UCSD-AML1 (cell line): ENCODE measurements around the gene MCAT.
"Not testable (repeated sequence)": the region's sequence is repeated elsewhere in the genome, so short reads cannot be mapped to it uniquely, and the experiment has no call there.

Experiments
- DNase-seq: peaks from one replicate; lab custom pipeline; 2025; ENCODE audit not compliant: unreplicated experiment; lab: John Stamatoyannopoulos, UW

The MCAT gene

DNA sequence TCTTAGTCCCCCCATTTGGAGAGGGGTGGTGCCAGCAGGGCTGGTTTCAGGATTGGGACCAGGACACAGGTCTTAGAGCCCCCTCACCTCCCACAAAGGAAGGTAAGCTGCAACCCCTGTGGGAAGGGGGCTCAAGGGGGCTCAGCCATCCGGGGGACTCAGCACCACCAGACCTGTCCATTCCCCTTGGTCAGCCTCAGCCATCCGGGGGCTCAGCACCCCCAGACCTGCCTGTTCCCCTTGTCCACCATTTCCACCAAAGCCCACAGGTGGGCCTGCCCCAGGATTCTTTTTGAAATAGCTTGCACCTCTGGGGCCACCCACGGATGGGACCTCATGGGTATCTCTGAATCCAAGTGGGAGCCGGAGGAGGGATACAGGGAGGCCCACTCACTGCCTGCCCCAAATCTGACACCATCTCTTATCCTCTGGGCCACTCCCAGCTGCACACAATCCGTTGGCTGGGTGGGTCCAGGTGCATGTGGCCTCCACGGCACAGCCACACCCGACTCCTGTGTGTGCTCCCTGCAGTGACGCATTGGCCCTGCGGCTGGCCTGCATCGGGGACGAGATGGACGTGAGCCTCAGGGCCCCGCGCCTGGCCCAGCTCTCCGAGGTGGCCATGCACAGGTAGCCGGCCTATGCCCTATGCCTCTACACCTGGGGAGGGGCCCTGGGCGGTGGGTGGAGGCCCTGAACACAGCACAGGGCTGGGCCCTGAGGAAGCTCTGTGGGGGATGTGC, 15.9 kb downstream of the MCAT start:
- DNase-seq: no peak

DNA sequence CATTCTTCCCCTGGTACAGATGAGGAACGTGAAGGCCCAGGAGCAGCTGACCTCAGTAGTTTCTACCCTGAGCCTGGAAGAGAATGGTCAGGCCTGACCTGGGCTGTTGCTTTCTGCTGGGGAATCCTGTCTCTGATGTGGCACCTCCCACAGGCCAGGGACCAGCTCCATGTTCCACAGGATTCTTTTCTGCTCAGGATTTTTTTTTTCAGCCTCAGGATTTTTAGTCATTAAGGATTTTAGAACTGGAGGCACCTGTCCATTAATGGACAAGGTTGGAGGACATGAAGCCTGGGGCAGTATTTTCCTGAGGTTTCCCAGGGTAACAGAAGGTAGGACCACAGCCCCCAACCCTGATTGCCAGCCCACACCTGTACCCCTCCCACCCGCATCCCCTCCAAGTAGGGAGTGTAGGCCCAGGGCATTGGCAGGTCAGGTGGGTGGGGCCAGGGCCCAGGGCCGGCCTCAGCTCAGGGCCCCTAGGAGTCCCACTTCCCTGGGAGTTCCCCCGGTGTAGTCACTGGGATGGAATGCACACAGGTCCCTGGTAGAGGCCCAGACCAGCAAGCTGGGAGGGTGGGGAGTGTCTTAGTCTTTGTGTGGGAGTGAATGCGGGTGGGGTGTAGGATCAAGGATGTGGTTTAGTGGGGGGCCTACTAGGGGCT, 16.6 kb downstream of the MCAT start:
- no peak for DNase-seq

DNA sequence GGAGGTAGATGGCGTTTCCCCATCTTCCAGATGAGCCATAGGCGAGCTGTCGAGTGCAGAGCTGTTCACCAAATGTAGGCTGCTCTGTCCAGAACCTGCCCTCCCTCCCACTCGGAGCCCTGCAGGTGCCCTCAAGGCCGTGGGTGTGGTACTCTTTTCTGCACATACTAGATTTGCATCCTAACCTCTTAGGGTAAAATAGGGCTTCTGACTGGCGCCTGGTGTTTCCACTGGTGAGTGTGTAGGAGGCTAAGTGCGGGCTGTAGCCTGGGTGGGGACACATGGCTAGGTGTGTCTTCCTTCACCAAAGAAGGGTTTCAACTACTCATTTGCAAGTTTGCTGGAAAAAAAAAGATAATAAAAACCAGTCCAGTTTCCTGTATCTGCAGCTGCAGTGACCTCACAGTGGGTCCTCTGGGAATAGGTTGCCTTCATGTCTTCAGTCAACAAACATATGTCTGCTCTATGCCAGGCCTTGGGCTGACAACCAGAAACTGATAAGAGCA, 24.2 kb downstream of the MCAT start:
- DNase-seq: no peak

DNA sequence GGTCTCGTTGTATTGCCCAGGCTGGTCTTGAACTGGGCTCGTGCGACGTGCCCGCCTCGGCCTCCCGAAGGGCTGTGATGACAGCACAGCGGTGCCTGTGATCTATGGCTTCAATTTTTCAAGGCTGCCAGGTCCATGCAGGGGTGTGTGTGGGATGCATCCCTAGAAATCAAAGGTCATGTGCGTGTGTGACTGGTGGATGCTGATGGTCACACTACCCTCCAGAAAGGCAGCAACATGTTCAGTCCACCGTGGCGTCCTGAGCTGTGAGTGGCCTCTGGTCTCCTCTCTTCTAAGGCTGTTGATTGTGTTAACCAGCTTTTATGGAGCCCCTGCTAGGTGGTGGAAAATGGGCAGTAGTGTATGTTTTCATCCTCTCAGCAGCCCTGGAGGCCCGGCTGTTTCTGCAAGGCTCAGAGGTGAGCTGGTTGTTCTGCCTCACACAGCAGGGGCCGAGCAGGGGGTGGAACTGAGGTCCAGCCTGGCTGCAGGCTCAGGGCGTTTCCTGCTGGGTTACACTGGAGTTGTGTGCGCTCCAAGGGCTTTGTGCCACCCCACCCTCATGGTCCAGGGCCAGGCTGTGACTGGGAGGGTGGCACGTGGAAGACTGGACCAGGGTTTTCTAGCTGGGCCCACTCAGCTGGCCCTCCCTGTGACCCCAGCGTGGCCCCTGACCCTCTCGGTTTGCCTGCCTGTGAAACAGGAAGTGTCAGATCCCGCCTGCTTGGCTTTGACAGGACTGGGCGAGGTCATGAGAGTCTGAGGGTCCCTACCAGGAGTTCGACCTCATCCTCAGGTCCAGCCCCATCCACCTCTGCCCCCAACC, 25.0 kb downstream of the MCAT start:
- DNase-seq: no peak

DNA sequence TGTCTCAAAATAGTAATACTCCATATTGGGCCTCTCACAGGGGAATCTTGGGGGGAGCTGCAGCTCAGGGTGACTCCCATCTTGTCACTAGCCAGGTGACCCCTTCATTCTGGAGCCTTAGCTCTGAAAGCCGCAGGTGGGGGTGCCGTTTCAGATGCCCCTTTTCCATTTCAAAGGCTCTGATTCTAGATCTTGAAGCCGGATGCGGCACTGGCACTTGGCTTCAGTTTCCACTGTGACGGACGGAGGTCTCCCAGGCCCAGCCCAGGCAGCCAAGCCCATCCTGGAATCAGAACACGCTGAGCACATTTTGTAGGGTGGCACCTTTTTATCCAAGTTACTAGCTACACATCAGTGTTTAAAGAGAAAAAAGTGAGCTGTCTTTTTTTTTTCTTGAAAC, 26.3 kb downstream of the MCAT start:
- DNase-seq: no peak

DNA sequence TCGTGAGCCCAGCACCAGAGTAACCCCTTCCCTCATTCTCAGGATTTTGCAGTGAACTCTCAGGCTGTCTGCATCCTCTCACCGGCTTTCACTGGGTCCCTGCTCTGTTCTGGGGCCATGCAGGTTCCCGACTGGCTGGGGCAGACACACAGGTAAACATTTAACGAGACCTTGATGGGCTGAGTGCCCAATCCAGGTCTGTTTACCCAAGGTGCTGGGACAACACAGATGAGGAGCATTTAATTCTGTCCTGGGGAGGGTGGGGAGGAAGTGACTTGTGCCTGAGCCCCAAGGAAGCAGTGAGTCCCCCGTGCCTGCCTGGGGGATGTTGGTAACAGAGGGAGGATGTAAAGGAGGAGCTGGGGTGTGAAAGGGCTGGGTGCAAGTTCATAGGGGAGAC, 28.2 kb downstream of the MCAT start:
- DNase-seq: no peak

DNA sequence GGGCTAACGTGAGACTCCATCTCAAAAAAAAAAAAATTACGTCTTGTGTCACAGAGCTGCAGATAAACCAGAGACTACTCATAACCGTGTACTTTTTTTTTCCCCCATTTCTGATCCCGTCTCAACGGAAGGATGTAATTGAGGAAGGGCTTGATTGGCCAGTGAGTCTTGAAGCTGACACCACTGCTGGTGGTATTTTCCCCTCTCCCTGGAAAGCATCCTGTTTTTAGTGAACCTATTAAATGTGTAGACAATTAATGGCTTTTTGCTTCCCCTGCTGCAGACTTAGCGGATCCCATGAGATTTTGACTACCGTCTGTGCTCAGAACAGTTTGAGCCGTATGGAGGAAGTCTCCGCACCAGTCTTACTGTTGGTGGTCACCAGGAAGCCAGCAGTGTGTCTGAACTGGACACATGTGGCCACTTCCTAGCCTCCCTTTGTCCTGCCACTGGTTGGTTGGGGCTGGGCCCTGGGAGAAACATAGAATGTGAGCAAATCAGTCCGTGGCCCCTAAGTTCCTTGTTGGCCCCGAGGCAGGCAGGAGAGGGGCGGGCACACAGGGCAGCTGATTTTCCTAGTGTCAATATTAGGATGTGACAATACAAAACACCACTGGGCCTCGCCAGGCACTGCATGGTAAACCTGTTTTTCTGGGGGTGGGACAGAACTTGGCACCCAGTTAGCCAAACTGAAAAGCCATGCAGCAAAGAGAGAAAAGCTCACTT, 29.5 kb downstream of the MCAT start:
- peak; percentile 40 for DNase-seq

DNA sequence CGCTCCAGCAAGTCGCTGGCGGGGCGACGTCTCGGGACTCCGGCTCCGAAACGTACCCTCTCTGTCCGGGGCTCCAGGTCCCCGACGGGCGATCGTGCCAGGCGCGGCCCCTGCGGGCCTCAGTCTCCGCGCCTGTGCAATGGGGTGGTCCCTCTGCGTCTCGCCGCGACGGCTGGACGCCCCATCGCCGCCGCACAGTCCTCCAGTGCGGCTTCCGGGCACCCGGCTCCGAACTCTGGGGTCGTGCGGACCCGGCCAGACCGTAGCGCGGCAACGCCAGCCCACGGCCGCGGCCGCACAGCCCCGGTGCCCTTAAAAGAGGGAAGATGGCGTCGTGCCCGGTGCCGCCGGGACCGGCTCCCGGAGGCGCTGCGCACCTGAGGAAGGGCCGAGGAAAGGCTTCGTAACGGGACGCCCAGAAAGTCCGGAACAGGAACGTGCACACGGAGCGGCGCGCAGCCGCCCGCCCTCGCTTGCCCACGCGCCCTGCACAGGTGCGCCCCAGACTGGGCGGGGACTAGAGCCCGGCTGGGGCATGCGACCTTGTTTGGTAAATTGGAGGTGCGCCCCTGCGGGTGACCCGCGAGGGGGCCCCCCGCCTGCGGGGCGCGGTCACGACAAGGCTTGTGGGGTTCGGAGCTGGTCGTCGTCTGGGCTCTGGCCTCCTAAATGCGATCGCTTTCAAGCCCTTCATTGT, 32.1 kb downstream of the MCAT start:
- peak; percentile 38 for DNase-seq

DNA sequence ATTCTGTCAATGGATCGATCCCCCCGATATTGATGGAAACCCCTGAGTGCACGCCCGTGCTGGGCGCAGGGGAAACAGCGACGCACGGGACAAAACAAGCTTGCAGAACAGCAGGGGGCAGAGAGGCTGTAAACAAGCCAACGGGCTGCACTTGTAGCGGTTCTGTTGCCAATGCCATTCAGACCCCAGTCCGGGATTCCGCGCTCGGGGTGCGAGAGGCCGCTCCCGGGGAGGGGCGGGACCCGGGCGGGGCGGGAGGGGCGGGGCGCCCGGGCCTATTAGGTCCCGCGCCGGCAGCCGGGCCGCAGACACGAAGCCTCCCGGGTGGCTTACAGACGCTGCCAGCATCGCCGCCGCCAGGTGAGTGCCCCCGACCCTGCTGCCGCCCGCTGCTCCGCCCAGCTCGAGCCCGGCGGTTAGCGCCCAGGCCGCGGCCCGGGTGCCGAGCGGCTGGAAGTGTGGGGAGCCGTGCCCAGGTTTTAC, 32.7 kb downstream of the MCAT start, which contains the start of gene BIK:
Gene BIK, plus strand, starts transcription at position 307 of the 483 bp plus-strand sequence. CDS start 13,273 bp downstream, outside the sequence.
- DNase-seq: peak; percentile 63

DNA sequence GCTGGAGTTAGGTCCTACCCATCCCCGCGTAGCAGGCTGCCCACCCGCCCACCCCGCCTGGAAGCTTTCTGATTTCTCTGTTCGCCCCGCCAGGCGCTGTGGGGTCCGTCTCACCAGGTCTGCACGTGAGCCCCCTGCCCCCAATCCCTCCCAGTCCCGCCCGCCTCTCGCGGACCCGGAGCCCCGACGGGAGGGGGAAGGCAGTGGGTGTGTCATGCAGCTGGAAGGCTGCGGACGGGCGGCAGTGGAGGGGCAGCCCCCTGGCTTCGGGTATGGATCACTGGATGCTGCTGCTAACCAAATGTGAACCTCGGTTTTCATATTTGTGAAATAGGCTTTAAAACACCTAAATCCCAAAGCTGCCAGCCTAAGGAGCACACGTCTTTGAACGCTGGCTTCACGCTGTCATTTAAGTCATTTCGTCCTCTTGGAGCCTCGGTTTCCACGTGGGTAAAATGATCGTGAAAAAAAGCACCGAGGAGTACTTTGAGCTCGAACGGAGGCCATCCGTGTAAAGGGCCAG, 33.2 kb downstream of the MCAT start:
- no peak for DNase-seq

DNA sequence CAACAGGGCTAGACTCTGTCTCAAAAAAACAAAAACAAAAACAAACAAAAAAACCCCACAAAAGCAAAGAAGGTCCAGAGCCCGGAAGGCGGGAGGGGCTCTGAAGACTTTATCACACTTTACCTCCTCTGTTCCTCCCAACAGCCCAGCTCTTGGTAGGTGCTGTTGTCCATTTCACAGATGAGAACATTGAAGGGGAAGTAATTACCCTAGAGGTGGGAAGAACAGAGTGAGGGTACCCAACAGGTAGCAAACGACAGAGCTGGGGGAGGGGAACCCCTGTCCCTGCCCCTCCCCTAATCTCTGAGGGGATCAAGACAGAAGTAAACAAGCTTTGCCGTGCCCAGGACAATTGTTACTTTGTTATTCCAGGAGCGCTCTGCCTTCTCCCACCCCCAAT, 33.7 kb downstream of the MCAT start:
- DNase-seq: no peak

DNA sequence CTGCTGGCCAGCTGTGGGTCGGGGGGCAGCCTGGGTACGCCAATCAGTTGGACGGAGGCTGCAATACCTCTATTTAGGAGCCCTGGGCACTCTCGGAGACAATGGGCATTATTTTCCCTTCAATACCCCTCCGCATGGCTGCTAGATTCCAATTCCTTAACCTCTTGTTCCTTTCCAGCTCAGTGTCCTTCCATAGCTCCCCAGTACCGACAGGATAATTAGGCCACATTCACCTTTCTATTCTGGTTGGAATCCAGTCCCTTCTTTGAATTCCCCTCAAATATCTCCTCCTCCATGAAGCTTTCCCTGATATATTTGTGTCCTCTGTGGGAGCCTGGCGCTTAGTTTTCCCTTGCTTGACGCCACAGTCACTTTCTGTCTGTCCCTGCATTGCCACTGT, 36.9 kb downstream of the MCAT start:
- DNase-seq: no peak

DNA sequence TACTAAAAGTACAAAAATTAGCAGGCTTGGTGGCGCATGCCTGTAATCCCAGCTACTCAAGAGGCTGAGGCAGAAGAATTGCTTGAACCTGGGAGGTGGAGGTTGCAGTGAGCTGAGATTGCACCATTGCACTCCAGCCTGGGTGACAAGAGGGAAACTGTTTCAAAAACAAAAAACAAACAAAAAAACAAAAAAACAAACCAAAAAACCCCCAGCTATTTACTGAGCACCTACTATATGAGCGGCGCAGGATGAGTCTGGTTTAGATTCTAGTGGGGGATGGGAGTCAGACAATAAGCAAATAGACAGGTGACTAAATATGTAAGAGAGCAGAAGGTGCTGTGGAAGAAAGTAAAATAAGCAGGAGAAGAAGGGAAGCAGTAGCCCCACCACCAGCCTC, 38.2 kb downstream of the MCAT start:
- not testable (repeated sequence) for DNase-seq

DNA sequence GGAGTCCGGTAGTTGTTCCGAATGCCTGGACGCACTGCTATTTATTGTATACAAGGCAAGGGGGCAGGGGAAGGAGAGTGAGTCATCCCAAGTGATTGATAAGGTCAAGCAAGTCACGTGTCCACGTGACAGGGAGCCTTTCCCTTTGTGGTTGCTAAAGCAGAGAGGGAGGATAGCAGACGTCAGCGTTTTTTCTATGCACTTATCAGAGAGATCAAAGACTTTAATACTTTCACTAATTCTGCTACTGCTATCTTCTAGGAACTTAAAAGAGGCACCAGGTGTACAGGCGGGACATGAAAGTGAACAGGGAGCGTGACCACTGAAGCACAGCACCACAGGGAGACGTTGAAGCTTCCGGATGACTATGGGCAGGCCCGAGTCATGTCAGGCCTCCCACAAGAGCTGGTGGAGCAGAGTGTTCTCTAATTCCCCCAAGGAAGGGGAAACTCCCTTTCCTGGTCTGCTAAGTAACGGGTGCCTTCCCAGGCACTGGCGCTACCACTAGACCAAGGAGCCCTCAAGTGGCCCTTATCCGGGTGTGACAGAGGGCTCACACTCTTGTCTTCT, 39.1 kb downstream of the MCAT start:
- DNase-seq: peak; percentile 79

DNA sequence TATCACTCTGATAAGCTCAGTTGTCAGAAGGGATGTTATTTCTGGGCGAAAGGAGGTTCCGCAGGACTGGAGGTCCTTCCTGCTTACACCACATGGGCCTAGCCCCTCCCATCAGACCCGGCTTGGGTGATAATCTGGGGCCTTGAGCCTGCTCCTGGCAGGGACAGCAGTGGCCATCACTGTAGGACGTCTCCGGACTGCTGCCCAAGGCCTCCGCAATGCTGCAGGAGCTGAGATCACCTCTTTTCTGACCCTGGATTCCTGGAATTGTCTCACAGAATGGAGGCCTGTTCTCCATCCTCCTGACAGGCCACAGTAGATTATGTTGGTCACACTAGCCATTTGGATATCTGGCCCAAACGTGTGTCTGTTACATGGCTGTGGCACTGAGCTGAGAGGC, 41.9 kb downstream of the MCAT start:
- peak; percentile 39 for DNase-seq

DNA sequence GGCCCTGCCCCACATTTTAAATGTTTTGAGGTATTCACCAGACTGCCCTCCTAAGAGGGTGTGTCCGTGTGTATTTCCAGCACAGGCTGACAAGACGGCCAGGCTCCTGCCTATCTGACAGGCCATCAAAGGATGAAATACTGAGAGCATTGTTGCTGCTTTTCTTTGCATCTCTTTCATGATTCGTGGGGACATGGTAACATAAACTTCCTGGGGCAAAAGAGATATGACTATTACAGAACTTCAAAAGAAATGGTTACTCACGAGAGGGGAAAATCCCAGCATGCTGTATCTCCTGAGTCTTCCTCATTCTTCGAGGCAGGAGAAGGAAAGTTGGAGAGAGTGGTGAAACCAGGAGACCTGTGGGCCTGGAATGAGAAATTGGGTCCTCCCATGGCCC, 43.0 kb downstream of the MCAT start:
- DNase-seq: no peak

DNA sequence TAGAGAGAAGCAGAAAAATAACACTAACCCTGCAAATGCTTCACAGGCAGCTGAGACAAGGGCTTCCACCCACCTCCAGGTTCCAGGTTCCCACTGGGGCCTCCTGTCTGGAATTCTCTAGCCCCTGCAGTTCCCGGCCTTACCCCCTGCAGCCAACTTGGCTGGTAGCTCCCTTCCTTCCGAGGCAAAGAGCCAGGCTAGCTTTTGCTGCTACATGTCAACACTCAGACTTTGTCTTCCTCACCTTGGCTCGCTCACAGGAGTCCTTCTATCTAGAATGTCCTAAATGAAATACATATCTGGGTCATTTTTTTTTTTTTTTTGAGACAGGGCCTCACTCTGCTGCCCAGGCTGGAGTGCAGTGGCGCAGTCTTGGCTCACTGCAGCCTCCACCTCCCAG, 44.1 kb downstream of the MCAT start:
- DNase-seq: no peak

DNA sequence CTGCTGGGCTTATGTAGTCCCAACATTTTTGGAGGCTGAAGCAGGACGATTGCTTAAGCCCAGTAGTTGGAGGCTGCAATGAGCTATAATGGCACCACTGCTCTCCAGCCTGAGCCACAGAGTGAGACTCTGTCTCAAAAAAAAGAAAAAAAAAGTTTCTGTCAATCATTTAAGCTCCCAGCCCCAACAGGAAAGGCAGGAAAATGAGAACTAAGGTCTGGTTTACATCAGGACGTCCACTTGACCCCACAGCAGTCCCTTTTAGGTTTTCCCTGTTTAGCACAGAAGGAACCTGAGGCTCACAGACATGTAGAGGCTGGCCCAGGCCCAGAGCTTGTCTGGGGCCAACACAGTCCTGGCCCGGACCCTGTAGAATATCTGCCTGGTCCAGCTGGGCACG, 44.8 kb downstream of the MCAT start:
- DNase-seq: no peak

DNA sequence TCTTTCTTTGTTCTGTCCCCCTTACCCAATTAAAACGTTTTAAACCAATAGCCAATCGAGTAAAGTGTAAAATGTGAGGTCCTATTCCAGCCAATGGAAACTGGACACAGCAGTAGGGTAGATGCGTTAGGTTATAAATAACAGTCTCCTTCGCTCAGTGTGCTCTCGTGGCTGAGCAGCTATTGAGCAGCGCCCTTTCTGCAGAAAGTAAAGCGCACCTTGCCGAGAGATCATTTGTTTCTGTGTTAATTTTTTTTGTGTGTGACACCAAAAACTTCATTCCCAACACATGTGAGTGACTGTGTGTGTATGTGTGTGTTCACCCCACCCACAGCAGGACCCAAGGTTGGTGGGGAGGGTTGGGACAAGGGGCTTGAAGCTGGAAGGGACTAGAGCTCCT, 46.8 kb downstream of the MCAT start:
- DNase-seq: no peak

DNA sequence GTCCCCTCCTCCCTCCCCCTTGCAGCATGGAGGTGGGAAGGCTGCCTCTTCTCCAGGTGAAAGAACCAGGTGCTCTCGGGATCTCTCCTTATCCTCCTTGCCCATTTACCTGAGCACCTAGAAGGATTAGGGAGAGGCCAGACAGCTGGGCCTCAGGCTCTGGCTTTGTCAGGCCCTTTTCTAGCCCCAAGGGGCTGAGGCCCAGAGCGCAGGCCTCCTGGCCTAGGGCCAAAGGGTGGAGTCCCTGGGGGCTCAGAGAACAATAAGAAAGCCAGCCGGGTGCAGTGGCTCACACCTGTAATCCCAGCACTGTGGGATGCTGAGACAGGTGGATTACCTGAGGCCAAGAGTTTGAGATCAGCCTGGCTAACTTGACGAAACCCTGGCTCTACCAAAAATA, 48.6 kb downstream of the MCAT start:
- no peak for DNase-seq
